GM12891 (cell line): ENCODE measurements around the gene ZMAT1.

Experiments used
- PAX5 ChIP-seq: IDR thresholded peaks from 2 replicates; pipeline ENCODE4 v1.6.1; 2011; ENCODE audit warnings: low read length, moderate library complexity, mild to moderate bottlenecking; ENCODE audit not compliant: insufficient read depth, severe bottlenecking
- POLR2A ChIP-seq: IDR thresholded peaks from 2 replicates; pipeline ENCODE4 v1.6.1; 2011; ENCODE audit warnings: low read depth, low read length, control low read depth
- POLR2AphosphoS5 ChIP-seq: IDR thresholded peaks from 2 replicates; pipeline ENCODE4 v1.6.1; 2011; ENCODE audit warnings: low read depth, low read length, control low read depth
- POU2F2 ChIP-seq: IDR thresholded peaks from 2 replicates; pipeline ENCODE4 v1.6.1; 2011; ENCODE audit warnings: low read depth, mild to moderate bottlenecking, control low read depth, low read length, moderate library complexity
- TAF1 ChIP-seq: IDR thresholded peaks from 2 replicates; pipeline ENCODE4 v1.6.1; 2011; ENCODE audit warnings: low read depth, low read length, control low read depth

DNA sequence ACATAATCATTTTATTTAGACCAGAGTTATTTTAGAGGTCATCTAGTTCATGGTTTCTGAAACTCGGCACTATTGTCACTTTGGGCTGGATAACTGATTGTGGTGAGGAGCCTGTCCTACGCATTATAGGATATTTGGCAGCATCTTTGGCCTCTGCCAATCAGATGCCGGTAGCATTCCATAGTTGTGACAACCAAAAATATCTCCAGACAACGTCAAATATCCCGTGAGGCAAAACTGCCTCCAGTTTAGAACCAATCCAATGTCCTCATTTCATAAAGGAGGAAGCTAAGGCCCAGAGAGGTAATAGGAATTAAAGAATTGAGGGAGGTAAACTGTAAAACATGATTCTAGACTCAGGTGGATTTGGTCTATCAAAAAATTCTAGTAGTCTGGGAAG is 6.1 kb downstream of the ZMAT1 start:
- TF ChIP-seq POLR2A = no peak
- no peak for TF ChIP-seq POLR2AphosphoS5
- TF ChIP-seq TAF1 = no peak
- TF ChIP-seq PAX5 = no peak
- no peak for TF ChIP-seq POU2F2
